NCI-H1417 (cell line): ENCODE measurements around the gene SCN4A.
"Not testable (repeated sequence)": the region's sequence is repeated elsewhere in the genome, so short reads cannot be mapped to it uniquely, and the experiment has no call there.

ENCODE experiments used
- DNase-seq, 3 experiments: peaks; one replicate each; lab custom pipeline; 2025; lab: John Stamatoyannopoulos, UW

The SCN4A gene

GRCh38 chr17:63972796-63973195 is at the start of gene SCN4A:
Gene SCN4A (minus strand): TSS chr17:63972918. CDS start chr17:63972841, 77 bp downstream.
- no peak for DNase-seq

- peak in 2 of 3 experiments; percentile 63 to 66 for DNase-seq
Measured at GRCh38 chr17:64020056-64020766, 47.5 kb upstream of the SCN4A start, which contains the start of gene ICAM2. Gene ICAM2 (minus strand): TSS chr17:64020633. CDS start chr17:64006691, 13,942 bp downstream.

- DNase-seq: not testable (repeated sequence)
Measured at GRCh38 chr17:64019551-64019961, 46.8 kb upstream of the SCN4A start.

GRCh38 chr17:64017381-64017980 is 44.8 kb upstream of the SCN4A start:
- no peak for DNase-seq

GRCh38 chr17:64016974-64017373 is 44.3 kb upstream of the SCN4A start:
- DNase-seq: no peak

- no peak for DNase-seq
Measured at GRCh38 chr17:64016231-64016784, 43.6 kb upstream of the SCN4A start.

- no peak for DNase-seq
Measured at GRCh38 chr17:64015447-64015846, 42.7 kb upstream of the SCN4A start.

GRCh38 chr17:64009571-64010402 is 37.1 kb upstream of the SCN4A start:
- DNase-seq: no peak

GRCh38 chr17:64008830-64009229 is 36.1 kb upstream of the SCN4A start:
- no peak for DNase-seq

- DNase-seq: no peak
Measured at GRCh38 chr17:64008346-64008745, 35.6 kb upstream of the SCN4A start.

GRCh38 chr17:64007838-64008282 is 35.1 kb upstream of the SCN4A start:
- DNase-seq: no peak

- DNase-seq: not testable (repeated sequence)
Measured at GRCh38 chr17:64007089-64007837, 34.5 kb upstream of the SCN4A start.

GRCh38 chr17:64006361-64007088 is 33.8 kb upstream of the SCN4A start:
- DNase-seq: no peak

GRCh38 chr17:64005734-64006167 is 33.0 kb upstream of the SCN4A start:
- DNase-seq: peak; percentile 16 to 83 (median 54)

GRCh38 chr17:64004903-64005733 is 32.4 kb upstream of the SCN4A start:
- DNase-seq: no peak

- no peak for DNase-seq
Measured at GRCh38 chr17:64004218-64004770, 31.6 kb upstream of the SCN4A start.

- DNase-seq: no peak
Measured at GRCh38 chr17:64003526-64004121, 30.9 kb upstream of the SCN4A start.

GRCh38 chr17:64002658-64003525 is 30.2 kb upstream of the SCN4A start:
- DNase-seq: no peak
